ENCODE data around the gene ITCH. TPM values are rescaled to one million over a fixed set of nuclear protein-coding genes. Genes with fewer than 3 reads are reported as not detected.
A peak's percentile ranks its signal among the peaks of the same experiment; 100 is the strongest.
"Not testable (repeated sequence)": the region's sequence is repeated elsewhere in the genome, so short reads cannot be mapped to it uniquely, and the experiment has no call there.

Gene ITCH
- total and polyA plus RNA-seq, 2 donors = 19.8 to 113 TPM

- no peak for DNase-seq (ENCODE audit: extremely low spot score)
- no peaks in the 10 kb centered on the region for H3K36me3 ChIP-seq (ENCODE audit: insufficient read depth)
- no peaks in the 10 kb centered on the region for H3K4me1 ChIP-seq (ENCODE audit: insufficient read depth)
- WGBS = 83% methylated on average over 4 of the region's 4 CpGs
- no peak overlapping the region for H3K27ac ChIP-seq (ENCODE audit: low read depth)
- H3K4me3 ChIP-seq (ENCODE audit: low read depth, low read length) = no peak overlapping the region
Measured at GRCh38 chr20:34333786-34334185, 29.3 kb upstream of the ITCH start.

- peak; percentile 46 for DNase-seq (ENCODE audit: extremely low spot score)
- WGBS = 80% methylated on average over 5 of the region's 5 CpGs
Measured at GRCh38 chr20:34334654-34335407, 28.2 kb upstream of the ITCH start.

GRCh38 chr20:34337544-34337943, 25.5 kb upstream of the ITCH start:
- 58% methylated on average over 1 of the region's 1 CpG for WGBS
- no peak overlapping the region for H3K4me3 ChIP-seq (ENCODE audit: low read depth, low read length)
- no peaks in the 10 kb centered on the region for H3K36me3 ChIP-seq (ENCODE audit: insufficient read depth)
- no peak for DNase-seq (ENCODE audit: extremely low spot score)
- H3K4me1 ChIP-seq (ENCODE audit: insufficient read depth) = no peaks in the 10 kb centered on the region
- no peak overlapping the region for H3K27ac ChIP-seq (ENCODE audit: low read depth)

More at GRCh38 chr20:34334654-34335407, 28.2 kb upstream of the ITCH start:
- no peak overlapping the region for H3K27ac ChIP-seq (ENCODE audit: low read depth)
- H3K36me3 ChIP-seq (ENCODE audit: insufficient read depth) = no peaks in the 10 kb centered on the region
- no peak overlapping the region for H3K4me3 ChIP-seq (ENCODE audit: low read depth, low read length)
- H3K4me1 ChIP-seq (ENCODE audit: insufficient read depth) = no peaks in the 10 kb centered on the region

GRCh38 chr20:34337982-34338726, 24.9 kb upstream of the ITCH start:
- no peak for DNase-seq (ENCODE audit: extremely low spot score)
- no peaks in the 10 kb centered on the region for H3K36me3 ChIP-seq (ENCODE audit: insufficient read depth)
- WGBS = 88% methylated on average over 15 of the region's 15 CpGs
- H3K27ac ChIP-seq (ENCODE audit: low read depth) = no peak overlapping the region
- no peak overlapping the region for H3K4me3 ChIP-seq (ENCODE audit: low read depth, low read length)
- no peaks in the 10 kb centered on the region for H3K4me1 ChIP-seq (ENCODE audit: insufficient read depth)

- not testable (repeated sequence) for H3K36me3 ChIP-seq (ENCODE audit: insufficient read depth); DNase-seq (ENCODE audit: extremely low spot score); H3K4me1 ChIP-seq (ENCODE audit: insufficient read depth); H3K27ac ChIP-seq (ENCODE audit: low read depth); H3K4me3 ChIP-seq (ENCODE audit: low read depth, low read length)
- WGBS = 85% methylated on average over 10 of the region's 10 CpGs
Measured at GRCh38 chr20:34340726-34341125, 22.3 kb upstream of the ITCH start.

- not testable (repeated sequence) for H3K27ac ChIP-seq (ENCODE audit: low read depth); DNase-seq (ENCODE audit: extremely low spot score); H3K36me3 ChIP-seq (ENCODE audit: insufficient read depth); H3K4me3 ChIP-seq (ENCODE audit: low read depth, low read length); H3K4me1 ChIP-seq (ENCODE audit: insufficient read depth)
- 95% methylated on average over 9 of the region's 9 CpGs for WGBS
Measured at GRCh38 chr20:34341199-34341598, 21.9 kb upstream of the ITCH start.

- DNase-seq (ENCODE audit: extremely low spot score) = no peak
- Histone ChIP-seq H3K27ac (ENCODE audit: low read depth) (no peak overlapping the region), H3K36me3 (ENCODE audit: insufficient read depth) (no peaks in the 10 kb centered on the region), H3K4me1 (ENCODE audit: insufficient read depth) (no peaks in the 10 kb centered on the region), H3K4me3 (ENCODE audit: low read depth, low read length) (no peak overlapping the region)
- WGBS = 78% methylated on average over 10 of the region's 10 CpGs
Measured at GRCh38 chr20:34343458-34344211, 19.4 kb upstream of the ITCH start.

GRCh38 chr20:34344238-34344637, 18.8 kb upstream of the ITCH start:
- H3K4me1 ChIP-seq (ENCODE audit: insufficient read depth) = no peaks in the 10 kb centered on the region
- H3K36me3 ChIP-seq (ENCODE audit: insufficient read depth) = no peaks in the 10 kb centered on the region
- no peak overlapping the region for H3K27ac ChIP-seq (ENCODE audit: low read depth)
- 82% methylated on average over 5 of the region's 5 CpGs for WGBS
- DNase-seq (ENCODE audit: extremely low spot score) = no peak
- no peak overlapping the region for H3K4me3 ChIP-seq (ENCODE audit: low read depth, low read length)

- no peaks in the 10 kb centered on the region for H3K36me3 ChIP-seq (ENCODE audit: insufficient read depth)
- no peak for DNase-seq (ENCODE audit: extremely low spot score)
- no peak overlapping the region for H3K4me3 ChIP-seq (ENCODE audit: low read depth, low read length)
- H3K27ac ChIP-seq (ENCODE audit: low read depth) = no peak overlapping the region
- WGBS = 80% methylated on average over 6 of the region's 6 CpGs
- no peaks in the 10 kb centered on the region for H3K4me1 ChIP-seq (ENCODE audit: insufficient read depth)
Measured at GRCh38 chr20:34345402-34345736, 17.7 kb upstream of the ITCH start.

- DNase-seq (ENCODE audit: extremely low spot score); H3K36me3 ChIP-seq (ENCODE audit: insufficient read depth); H3K4me3 ChIP-seq (ENCODE audit: low read depth, low read length); H3K27ac ChIP-seq (ENCODE audit: low read depth); H3K4me1 ChIP-seq (ENCODE audit: insufficient read depth): not testable (repeated sequence)
- 87% methylated on average over 10 of the region's 10 CpGs for WGBS
Measured at GRCh38 chr20:34345839-34346532, 17.1 kb upstream of the ITCH start.

- H3K36me3 ChIP-seq (ENCODE audit: insufficient read depth); H3K4me1 ChIP-seq (ENCODE audit: insufficient read depth); DNase-seq (ENCODE audit: extremely low spot score); H3K27ac ChIP-seq (ENCODE audit: low read depth); H3K4me3 ChIP-seq (ENCODE audit: low read depth, low read length): not testable (repeated sequence)
- WGBS = 96% methylated on average over 9 of the region's 9 CpGs
Measured at GRCh38 chr20:34346533-34346865, 16.6 kb upstream of the ITCH start.

- Histone ChIP-seq H3K4me3 (ENCODE audit: low read depth, low read length) (no peak overlapping the region), H3K27ac (ENCODE audit: low read depth) (no peak overlapping the region), H3K36me3 (ENCODE audit: insufficient read depth) (no peaks in the 10 kb centered on the region), H3K4me1 (ENCODE audit: insufficient read depth) (no peaks in the 10 kb centered on the region)
- WGBS = 89% methylated on average over 4 of the region's 4 CpGs
- DNase-seq (ENCODE audit: extremely low spot score) = no peak
Measured at GRCh38 chr20:34347571-34347970, 15.5 kb upstream of the ITCH start.

GRCh38 chr20:34350095-34350494, 13.0 kb upstream of the ITCH start:
- DNase-seq (ENCODE audit: extremely low spot score) = no peak
- H3K27ac ChIP-seq (ENCODE audit: low read depth) = no peak overlapping the region
- no peaks in the 10 kb centered on the region for H3K4me1 ChIP-seq (ENCODE audit: insufficient read depth)
- 60% methylated on average over 3 of the region's 3 CpGs for WGBS
- H3K4me3 ChIP-seq (ENCODE audit: low read depth, low read length) = no peak overlapping the region
- H3K36me3 ChIP-seq (ENCODE audit: insufficient read depth) = no peaks in the 10 kb centered on the region
